Occipital lobe (tissue), 2 donors: ENCODE measurements around the gene CNTN5. TPM values are rescaled to one million over a fixed set of nuclear protein-coding genes. Genes with fewer than 3 reads are reported as not detected.

Experiments used
- DNase-seq: peaks from one replicate; lab custom pipeline; 2025; lab: John Stamatoyannopoulos, UW
- total RNA-seq: library from RNA; depleted of rRNA; stranded (reverse); fragments of >200 nt; gene quantifications from one replicate; pipeline ENCODE4 v1.2.3, GENCODE V29; 2014

Gene CNTN5
- total RNA-seq, 1 donor from 2014 or later: 10.6 TPM

GRCh38 chr11:99383648-99384245 is 363.0 kb downstream of the CNTN5 start:
- no peak for DNase-seq

DNA sequence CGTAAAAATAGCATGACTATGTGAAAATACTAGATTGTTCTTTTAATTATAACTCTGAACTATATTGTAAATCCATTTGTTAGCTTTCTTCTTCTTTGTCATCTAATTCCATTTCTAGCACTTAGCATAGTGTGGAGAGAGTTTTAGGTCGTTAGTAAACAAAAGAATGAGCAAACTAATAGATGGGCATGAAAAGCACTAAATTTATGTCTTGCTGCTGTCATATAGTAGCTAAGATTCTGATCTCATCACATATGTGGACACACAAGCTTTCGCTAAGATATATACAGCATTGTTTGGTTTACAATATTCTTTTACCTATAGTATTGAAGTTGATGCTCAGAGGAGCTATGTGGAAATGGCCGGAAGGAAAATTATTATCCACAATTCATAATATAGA is 370.5 kb downstream of the CNTN5 start:
- no peak for DNase-seq

GRCh38 chr11:99406345-99406744 is 385.6 kb downstream of the CNTN5 start:
- no peak for DNase-seq

DNA sequence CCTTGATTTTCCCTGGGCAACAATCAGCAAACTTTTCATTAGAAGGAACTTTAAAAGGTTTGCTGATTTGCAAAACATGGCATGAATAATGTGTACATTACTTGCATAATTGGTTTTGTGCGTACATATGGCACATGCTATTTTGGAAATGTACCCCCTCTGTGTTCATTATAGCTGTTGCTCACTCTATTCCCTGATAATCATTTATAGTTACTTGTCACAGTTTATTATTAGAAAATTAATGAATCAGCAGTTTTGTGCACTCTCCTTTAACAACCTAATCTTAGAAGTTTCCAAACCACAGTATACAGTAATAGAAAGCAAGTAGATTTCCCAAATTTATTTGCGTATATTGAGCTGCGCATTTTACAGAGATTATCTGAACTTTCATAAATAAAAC is 389.9 kb downstream of the CNTN5 start:
- no peak for DNase-seq

- no peak for DNase-seq
Observed at GRCh38 chr11:99418927-99419720, 398.4 kb downstream of the CNTN5 start.

DNA sequence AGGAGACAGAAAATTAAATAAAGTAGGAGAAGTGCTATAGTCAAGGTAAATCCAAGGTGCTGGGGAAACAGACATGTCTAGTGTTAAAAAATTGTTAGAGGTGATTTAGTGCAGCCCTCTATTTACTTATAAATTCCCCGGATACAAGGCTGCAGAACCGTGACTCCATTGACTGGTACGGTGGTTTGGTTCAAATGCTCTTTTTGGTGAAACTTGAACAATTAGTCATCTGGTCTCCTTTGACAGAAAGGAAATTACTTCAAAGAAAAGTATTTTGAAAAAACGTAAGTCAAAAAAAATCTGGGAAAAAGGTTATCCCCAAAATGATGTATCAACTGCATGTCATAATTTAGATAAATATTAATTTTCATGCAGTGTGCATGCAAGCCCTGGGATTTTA is 399.2 kb downstream of the CNTN5 start:
- DNase-seq: no peak

- DNase-seq: no peak
Observed at GRCh38 chr11:99422581-99423427, 402.1 kb downstream of the CNTN5 start.

DNA sequence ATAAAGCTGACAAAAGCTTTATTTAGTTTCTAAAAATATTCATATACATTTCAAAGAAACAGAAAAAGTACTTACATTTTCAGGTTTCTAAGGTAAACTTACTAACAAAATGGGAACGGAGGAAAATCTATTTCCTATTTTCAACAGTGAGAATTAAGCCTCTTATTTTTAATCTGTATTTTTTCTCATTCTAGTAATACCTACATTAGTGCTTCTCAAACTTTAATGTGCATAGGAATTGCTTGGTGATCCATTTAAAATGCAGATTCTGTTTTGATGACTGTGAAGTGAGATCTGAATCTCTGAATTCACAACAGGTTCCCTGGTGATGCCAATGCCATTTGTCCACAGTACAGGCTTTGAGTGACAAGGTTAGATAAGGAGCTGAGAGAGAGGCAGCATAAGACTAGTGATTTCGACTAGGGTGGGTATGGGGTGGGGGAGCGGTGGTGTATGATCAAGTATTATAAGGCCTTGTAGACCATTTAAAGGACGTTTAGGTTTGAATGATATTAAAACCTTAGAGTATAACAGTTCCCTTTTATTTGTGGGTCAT is 402.8 kb downstream of the CNTN5 start:
- DNase-seq: no peak

GRCh38 chr11:99424313-99425084 is 403.8 kb downstream of the CNTN5 start:
- DNase-seq: no peak

DNA sequence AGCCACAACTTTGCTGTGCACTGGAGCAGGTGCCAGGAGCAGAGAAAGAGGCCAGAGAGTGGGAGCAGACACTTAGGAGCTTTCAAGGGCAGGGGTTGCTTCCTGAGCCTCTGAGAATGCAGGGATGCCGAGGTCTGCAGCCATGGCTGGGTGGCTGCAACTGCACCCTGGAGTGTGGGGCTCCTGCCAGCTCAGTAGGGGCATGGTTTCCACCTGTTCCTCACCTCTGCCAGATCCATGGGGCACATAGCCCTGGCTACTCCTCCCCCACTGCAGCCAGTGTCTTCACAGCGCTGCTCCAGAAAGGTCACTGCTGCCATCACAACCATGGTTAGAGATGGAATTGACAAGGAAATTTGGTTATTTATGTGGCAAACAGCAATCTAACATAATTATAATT is 404.8 kb downstream of the CNTN5 start:
- DNase-seq: no peak

GRCh38 chr11:99432677-99433076 is 411.9 kb downstream of the CNTN5 start:
- no peak for DNase-seq

GRCh38 chr11:99443276-99443675 is 422.5 kb downstream of the CNTN5 start:
- no peak for DNase-seq

- DNase-seq: no peak
Observed at GRCh38 chr11:99446400-99446799, 425.7 kb downstream of the CNTN5 start.

GRCh38 chr11:99449345-99449744 is 428.6 kb downstream of the CNTN5 start:
- DNase-seq: no peak

DNA sequence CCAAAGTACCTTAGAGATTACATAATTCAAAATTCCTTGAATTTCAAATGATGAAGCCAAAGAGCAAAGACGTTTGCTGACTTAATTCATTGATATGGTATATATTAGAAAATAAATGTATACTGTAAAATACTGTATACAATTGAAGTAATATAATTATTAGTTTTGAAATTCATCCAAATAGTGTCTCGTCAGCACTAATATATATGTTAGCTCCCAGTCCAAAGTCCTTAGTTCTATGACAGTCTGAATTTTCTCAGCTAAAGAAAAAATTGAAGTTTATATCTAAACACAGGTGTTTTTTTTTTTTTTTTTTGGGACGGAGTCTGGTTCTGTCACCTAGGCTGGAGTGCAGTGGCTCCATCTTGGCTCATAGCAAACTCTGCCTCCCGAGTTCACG is 431.3 kb downstream of the CNTN5 start:
- DNase-seq: no peak

DNA sequence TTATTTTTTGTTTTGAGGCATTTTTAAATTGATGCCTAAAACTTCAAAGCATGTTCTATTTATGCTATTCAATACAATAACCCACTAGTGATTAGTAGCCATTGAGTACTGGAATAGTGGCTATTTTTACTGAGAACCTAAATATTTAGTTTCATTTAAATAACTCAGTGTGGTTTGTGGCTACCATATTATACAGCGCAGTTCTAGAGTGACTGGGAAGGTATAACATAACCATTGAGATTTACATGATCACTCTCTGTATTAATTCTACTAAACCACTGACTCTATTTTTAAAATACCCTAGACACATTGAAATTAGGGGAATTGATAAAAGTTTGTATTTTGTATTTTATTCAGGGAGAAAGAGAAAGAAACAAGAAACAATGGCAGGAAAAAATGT is 441.2 kb downstream of the CNTN5 start:
- DNase-seq: no peak

GRCh38 chr11:99464985-99465384 is 444.2 kb downstream of the CNTN5 start:
- DNase-seq: no peak

- no peak for DNase-seq
Observed at GRCh38 chr11:99489581-99489980, 468.8 kb downstream of the CNTN5 start.

- DNase-seq: no peak
Observed at GRCh38 chr11:99494065-99494464, 473.3 kb downstream of the CNTN5 start.

DNA sequence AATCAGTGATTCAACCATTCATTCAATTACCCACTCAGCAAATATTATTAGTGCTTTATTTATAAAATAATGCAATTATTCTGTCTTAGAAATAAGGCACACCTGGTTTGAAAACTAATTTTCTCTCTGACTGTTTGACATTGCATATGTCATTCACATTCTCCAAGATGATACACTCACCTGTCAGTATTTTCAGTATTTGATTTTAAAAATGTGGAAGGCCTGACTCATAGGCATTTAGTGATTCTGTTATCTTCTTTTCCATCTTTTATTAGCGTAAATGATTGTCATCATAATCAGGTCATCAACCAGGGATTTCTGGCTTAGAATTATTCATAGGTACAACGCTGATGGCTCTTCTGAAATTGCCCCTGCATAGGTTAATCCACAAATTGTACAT is 480.9 kb downstream of the CNTN5 start:
- DNase-seq: no peak

- no peak for DNase-seq
Observed at GRCh38 chr11:99505316-99505715, 484.6 kb downstream of the CNTN5 start.
